T-helper 9 cell (primary cell): Measurements from ENCODE around the gene OXNAD1.

Experiments
- DNase-seq: peaks from one replicate; pipeline ENCODE4 v3.0.0-alpha.2; 2020

OXNAD1 gene

GRCh38 chr3:16329036-16329825, 64.2 kb downstream of the OXNAD1 start:
- no peak for DNase-seq

GRCh38 chr3:16329826-16330129, 64.8 kb downstream of the OXNAD1 start:
- no peak for DNase-seq

- DNase-seq: no peak
These were observed 65.3 kb downstream of the OXNAD1 start for GRCh38 chr3:16330351-16330750.

- DNase-seq: no peak
These were observed 66.4 kb downstream of the OXNAD1 start for GRCh38 chr3:16331319-16331883.

GRCh38 chr3:16332904-16333426, 68.0 kb downstream of the OXNAD1 start:
- no peak for DNase-seq

GRCh38 chr3:16334909-16335308, 69.9 kb downstream of the OXNAD1 start:
- DNase-seq: no peak

- DNase-seq: no peak
These were observed 70.3 kb downstream of the OXNAD1 start for GRCh38 chr3:16335333-16335732.

GRCh38 chr3:16335772-16336645, 71.0 kb downstream of the OXNAD1 start:
- no peak for DNase-seq

GRCh38 chr3:16336825-16337224, 71.8 kb downstream of the OXNAD1 start:
- no peak for DNase-seq

- peak; percentile 21 for DNase-seq
These were observed 73.0 kb downstream of the OXNAD1 start for GRCh38 chr3:16337856-16338540.

GRCh38 chr3:16338999-16339398, 74.0 kb downstream of the OXNAD1 start:
- no peak for DNase-seq

GRCh38 chr3:16343101-16343500, 78.1 kb downstream of the OXNAD1 start:
- DNase-seq: no peak

- no peak for DNase-seq
These were observed 81.5 kb downstream of the OXNAD1 start for GRCh38 chr3:16346413-16347081.

GRCh38 chr3:16347548-16347947, 82.5 kb downstream of the OXNAD1 start:
- DNase-seq: no peak

GRCh38 chr3:16349986-16350596, 85.1 kb downstream of the OXNAD1 start:
- no peak for DNase-seq

- DNase-seq: no peak
These were observed 85.7 kb downstream of the OXNAD1 start for GRCh38 chr3:16350597-16351318.

GRCh38 chr3:16352428-16352827, 87.4 kb downstream of the OXNAD1 start:
- no peak for DNase-seq

- DNase-seq: no peak
These were observed 89.3 kb downstream of the OXNAD1 start for GRCh38 chr3:16354291-16354690.
